Stimulated activated naive CD8-positive, alpha-beta T cell treated with anti-CD3 and anti-CD28 coated beads, Interleukin-15, amount 100 ng/mL, for 72 hours (primary cell): ENCODE measurements around the gene FSTL3.
"Not testable (repeated sequence)": the region's sequence is repeated elsewhere in the genome, so short reads cannot be mapped to it uniquely, and the experiment has no call there.

Experiments used
- ATAC-seq: fragments of 150-1000 bp; cut with Tn5 transposase; 2 replicates; pipeline ENCODE4 v1.10.0; 2021; ENCODE audit warnings: mild to moderate bottlenecking, moderate library complexity
- DNase-seq, 2 donors: peaks; one replicate each; pipeline ENCODE4 v3.0.0; 2021 to 2022
- H3K27ac Mint-ChIP-seq, 2 donors: one replicate each; pipeline ENCODE4 v1.8.0; 2022; ENCODE audit warnings: mild to moderate bottlenecking in 2 of 2, mixed read lengths in 2 of 2, moderate library complexity in 2 of 2
- H3K27me3 Mint-ChIP-seq: one replicate; pipeline ENCODE4 v1.8.0; 2022; ENCODE audit warnings: mixed read lengths
- H3K4me1 Mint-ChIP-seq: one replicate; pipeline ENCODE4 v1.8.0; 2022; ENCODE audit warnings: mild to moderate bottlenecking, mixed read lengths
- H3K4me3 Mint-ChIP-seq, 2 donors: one replicate each; pipeline ENCODE4 v1.8.0; 2022; ENCODE audit warnings: mild to moderate bottlenecking in 2 of 2, mixed read lengths in 2 of 2, moderate library complexity in 1 of 2
- H3K9me3 Mint-ChIP-seq, 2 donors: one replicate each; pipeline ENCODE4 v1.8.0; 2022; ENCODE audit warnings: mixed read lengths in 2 of 2

The FSTL3 gene

DNA sequence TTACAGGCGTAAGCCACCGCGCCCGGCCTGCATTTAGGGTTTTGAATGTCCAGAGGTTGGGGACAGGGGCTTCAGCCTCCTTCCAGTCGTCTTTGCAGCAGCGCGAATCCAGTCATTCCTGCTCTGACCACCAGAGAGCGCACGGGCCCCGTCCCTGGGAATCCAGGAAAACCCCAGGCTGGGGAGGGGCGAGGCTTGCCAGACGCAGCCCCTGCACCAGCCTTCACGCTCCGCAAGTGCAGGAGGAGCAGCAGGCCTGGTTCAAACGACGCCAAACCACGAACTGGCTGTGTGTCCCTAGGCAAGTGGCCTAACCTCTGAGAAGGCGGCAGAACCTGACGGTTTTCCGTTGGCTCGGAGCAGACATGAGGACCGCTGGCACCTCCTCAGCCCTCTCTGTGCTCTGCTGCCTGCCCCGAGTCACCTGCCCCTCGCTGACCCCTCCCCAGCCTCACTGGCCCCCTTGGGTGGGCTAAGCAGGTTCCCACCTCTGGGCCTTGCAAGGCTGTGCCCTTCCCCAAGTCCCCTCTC lies 11.2 kb upstream of the FSTL3 start:
- Mint-ChIP-seq H3K4me3 (peak overlapping the region; percentile 63 to 91), H3K9me3 (no peaks in the 10 kb centered on the region), H3K27ac (no peak overlapping the region), H3K4me1 (peaks cover 33% of the 10 kb centered on the region), H3K27me3 (peaks cover 8% of the 10 kb centered on the region)
- no peak for ATAC-seq
- DNase-seq = peak; percentile 78 to 81

- not testable (repeated sequence) for H3K4me3 Mint-ChIP-seq, H3K27ac Mint-ChIP-seq, H3K9me3 Mint-ChIP-seq, ATAC-seq, H3K27me3 Mint-ChIP-seq, DNase-seq
- H3K4me1 Mint-ChIP-seq = peaks cover 20% of the 10 kb centered on the region
Observed at GRCh38 chr19:666985-667573, 9.1 kb upstream of the FSTL3 start.

- not testable (repeated sequence) for H3K27ac Mint-ChIP-seq, DNase-seq, H3K9me3 Mint-ChIP-seq, ATAC-seq, H3K4me3 Mint-ChIP-seq
- Mint-ChIP-seq H3K4me1 (peaks cover 14% of the 10 kb centered on the region), H3K27me3 (peaks cover 13% of the 10 kb centered on the region)
Observed at GRCh38 chr19:668675-669434, 7.3 kb upstream of the FSTL3 start.

GRCh38 chr19:670609-671075 lies 5.5 kb upstream of the FSTL3 start:
- ATAC-seq (no peak), DNase-seq (no peak)
- Mint-ChIP-seq H3K27ac (no peak overlapping the region), H3K27me3 (peaks cover 27% of the 10 kb centered on the region), H3K9me3 (no peaks in the 10 kb centered on the region), H3K4me3 (no peak overlapping the region), H3K4me1 (peaks cover 8% of the 10 kb centered on the region)

- peaks cover 15% of the 10 kb centered on the region for H3K4me1 Mint-ChIP-seq
- no peak overlapping the region for H3K27ac Mint-ChIP-seq
- no peak for DNase-seq
- H3K4me3 Mint-ChIP-seq = no peak overlapping the region
- H3K9me3 Mint-ChIP-seq = no peaks in the 10 kb centered on the region
- no peak for ATAC-seq
- H3K27me3 Mint-ChIP-seq = peaks cover 25% of the 10 kb centered on the region
Observed at GRCh38 chr19:674282-675151, 1.7 kb upstream of the FSTL3 start.

DNA sequence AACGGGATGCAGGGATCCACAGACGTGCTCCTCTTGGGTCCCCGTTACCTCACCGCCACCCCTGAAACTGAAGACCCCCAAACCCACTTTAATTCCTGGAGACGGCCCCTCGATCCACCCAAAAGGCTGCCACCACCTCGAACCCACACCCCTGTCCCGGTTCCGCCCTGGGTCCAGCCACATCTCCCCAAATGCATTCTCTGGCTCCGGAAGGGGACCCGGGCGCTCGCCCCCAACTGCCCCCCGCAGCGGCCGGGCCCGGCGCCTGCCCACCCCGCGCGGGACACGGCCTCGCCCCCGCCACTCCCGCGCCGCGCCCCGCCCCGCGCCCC lies 219 bp upstream of the FSTL3 start:
- DNase-seq (no peak), ATAC-seq (no peak)
- Mint-ChIP-seq H3K4me3 (peak overlapping the region in 1 of 2 donors; percentile 9), H3K27me3 (peaks cover 23% of the 10 kb centered on the region), H3K27ac (no peak overlapping the region), H3K4me1 (peaks cover 15% of the 10 kb centered on the region), H3K9me3 (no peaks in the 10 kb centered on the region)

- ATAC-seq = no peak
- no peak overlapping the region for H3K4me3 Mint-ChIP-seq
Observed at GRCh38 chr19:677201-677600, 1.0 kb downstream of the FSTL3 start.

DNA sequence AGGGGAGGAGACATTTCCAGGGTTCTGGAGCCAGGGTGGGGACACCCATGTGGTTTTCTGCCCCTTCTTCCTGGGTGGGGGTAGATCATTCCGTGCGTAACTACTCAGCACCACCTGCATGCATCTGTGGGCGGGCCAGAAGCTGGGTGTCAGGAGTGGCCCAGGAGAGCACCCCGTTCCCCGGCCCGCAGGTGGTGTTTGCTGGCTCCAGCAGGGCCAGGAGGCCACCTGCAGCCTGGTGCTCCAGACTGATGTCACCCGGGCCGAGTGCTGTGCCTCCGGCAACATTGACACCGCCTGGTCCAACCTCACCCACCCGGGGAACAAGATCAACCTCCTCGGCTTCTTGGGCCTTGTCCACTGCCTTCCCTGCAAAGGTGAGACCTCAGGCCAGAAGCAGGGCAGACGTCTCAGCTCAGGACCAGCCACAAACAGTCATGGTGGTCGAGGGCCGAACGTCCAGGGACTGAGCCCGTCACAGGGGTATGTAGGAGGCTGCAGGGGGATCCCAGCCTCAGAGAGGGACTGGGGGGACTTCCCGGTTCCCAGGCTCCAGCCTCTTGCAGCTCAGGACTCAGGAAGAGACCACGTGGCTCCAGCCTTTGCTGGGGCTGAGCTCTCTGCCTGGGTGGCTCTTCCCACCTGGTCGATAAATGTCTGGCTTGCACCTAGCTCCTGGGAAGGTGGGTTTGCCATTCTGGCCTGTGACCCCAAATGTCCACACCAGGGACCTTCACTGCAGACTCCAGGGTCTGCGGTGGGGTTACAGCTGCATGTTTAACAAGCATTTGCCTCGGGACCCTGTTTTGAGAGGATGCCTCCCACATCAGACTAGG lies 1.6 kb downstream of the FSTL3 start:
- H3K27ac Mint-ChIP-seq = no peak overlapping the region
- H3K4me1 Mint-ChIP-seq = peaks cover 23% of the 10 kb centered on the region
- H3K4me3 Mint-ChIP-seq = peak overlapping the region in 1 of 2 donors; percentile 19
- H3K9me3 Mint-ChIP-seq = no peaks in the 10 kb centered on the region
- H3K27me3 Mint-ChIP-seq = peaks cover 23% of the 10 kb centered on the region
- ATAC-seq (no peak), DNase-seq (no peak)

More at GRCh38 chr19:677201-677600, 1.0 kb downstream of the FSTL3 start:
- Mint-ChIP-seq H3K9me3 (no peaks in the 10 kb centered on the region), H3K4me1 (peaks cover 23% of the 10 kb centered on the region), H3K27me3 (peaks cover 23% of the 10 kb centered on the region), H3K27ac (no peak overlapping the region)
- DNase-seq = no peak

DNA sequence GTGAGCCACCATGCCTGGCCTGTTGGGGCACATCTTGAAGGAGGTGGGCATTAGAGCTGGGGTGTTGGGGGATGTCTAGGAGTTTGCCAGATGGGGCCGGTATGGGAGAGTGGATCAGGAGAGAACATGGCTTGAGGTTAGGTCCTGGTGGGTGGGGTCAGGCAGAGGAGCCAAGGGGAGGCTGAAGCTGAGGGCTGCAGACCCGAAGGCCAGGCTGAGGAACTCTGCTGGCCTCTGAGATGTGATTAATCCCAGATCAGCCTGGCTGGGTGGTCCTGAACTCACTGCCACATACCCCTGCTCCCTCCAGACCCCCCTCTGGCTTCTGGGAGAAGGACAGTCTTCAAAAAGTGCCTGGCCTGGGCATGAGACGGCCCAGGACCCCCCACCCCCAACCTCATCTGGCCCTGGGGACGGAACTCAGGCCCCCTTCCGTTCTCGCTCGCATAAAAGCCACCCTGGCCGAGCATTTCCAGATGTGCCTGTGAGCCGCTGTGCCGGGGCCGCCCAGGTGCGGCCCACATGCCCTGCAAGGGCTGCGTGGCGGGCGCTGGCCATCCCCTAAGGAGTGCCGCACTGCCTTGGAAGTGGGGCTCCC lies 2.7 kb downstream of the FSTL3 start:
- peaks cover 18% of the 10 kb centered on the region for H3K27me3 Mint-ChIP-seq

DNA sequence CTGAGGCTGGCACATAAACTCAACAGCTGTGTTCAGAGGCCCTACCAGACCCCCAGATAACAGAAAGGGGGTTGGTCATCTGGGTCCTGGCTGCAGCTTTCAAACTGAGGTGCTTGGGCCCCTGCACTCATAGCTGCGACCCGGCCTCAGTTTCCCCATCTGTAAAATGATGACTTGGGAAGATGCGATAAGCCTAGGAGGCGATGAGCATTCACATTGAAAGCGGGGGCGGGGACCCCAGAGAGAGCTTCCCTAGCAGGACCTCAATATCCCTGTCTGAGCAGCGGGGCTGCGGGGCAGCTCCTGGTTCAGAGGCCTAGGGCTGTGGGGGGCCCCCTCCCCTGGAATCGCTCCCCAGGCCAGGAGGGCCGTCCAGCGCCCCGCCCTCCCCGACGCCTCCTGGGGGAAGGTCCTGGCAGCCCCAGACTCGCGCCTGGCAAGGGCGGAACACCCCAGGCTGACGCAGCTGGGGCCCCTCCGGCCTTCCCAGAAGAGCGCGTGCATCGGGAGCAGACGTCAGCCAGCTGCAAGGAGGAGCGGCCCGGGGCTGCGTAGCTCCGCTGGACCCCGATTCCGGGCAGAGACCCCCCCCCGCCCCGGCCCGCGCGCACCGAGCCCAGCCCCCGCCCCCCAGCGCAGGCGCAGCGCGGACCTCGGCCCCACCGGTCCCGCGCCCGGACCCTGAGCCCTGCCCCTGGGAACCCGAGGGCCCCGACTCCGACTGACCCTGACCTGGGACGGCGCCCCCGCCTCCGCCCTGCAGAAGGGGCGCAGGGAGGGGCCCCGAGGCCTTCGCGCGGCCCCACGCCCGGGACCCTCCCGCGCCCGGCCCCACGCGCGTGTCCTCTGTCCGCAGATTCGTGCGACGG lies 3.5 kb downstream of the FSTL3 start:
- Mint-ChIP-seq H3K27ac (peak overlapping the region in 1 of 2 donors; percentile 59), H3K4me1 (peaks cover 23% of the 10 kb centered on the region), H3K4me3 (peak overlapping the region; percentile 74 to 76), H3K27me3 (peaks cover 13% of the 10 kb centered on the region), H3K9me3 (no peaks in the 10 kb centered on the region)
- peak; percentile 29 for ATAC-seq
- DNase-seq = peak in 1 of 2 donors; percentile 43

More for the DNA sequence above, 2.7 kb downstream of the FSTL3 start:
- peak overlapping the region in 1 of 2 donors; percentile 59 for H3K27ac Mint-ChIP-seq
- no peak for DNase-seq
- no peaks in the 10 kb centered on the region for H3K9me3 Mint-ChIP-seq
- peaks cover 23% of the 10 kb centered on the region for H3K4me1 Mint-ChIP-seq
- ATAC-seq = no peak
- H3K4me3 Mint-ChIP-seq = peak overlapping the region; percentile 74 to 76

DNA sequence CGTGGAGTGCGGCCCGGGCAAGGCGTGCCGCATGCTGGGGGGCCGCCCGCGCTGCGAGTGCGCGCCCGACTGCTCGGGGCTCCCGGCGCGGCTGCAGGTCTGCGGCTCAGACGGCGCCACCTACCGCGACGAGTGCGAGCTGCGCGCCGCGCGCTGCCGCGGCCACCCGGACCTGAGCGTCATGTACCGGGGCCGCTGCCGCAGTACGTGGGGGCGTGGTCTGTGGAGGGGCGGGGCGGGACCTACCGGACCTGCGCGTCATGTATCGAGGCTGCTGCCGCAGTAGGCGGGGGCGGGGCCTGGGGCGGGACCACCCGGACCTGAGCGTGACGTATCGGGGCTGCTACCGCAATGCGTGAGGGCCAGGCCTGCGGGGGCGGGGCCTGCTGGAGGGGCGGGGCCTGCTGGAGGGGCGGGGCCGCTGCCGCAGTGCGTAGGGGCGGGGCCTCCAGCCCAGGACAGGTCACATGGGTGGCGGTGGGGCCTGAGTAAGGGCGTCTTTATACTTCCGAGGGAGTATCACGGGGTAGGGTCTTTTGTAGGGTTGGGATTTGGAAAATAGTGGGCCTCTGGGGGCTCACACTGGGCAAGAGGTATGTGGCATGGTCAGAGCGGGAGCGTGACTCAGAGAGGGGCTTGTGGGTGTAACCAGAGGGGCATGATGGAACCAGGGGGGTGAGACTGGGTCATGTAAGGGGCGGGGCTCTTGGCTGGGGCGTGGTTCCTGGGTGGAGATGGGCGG lies 4.3 kb downstream of the FSTL3 start:
- peak overlapping the region; percentile 86 to 88 for H3K4me3 Mint-ChIP-seq
- ATAC-seq = peak; percentile 86
- H3K27ac Mint-ChIP-seq = peak overlapping the region; percentile 98 to 99
- H3K4me1 Mint-ChIP-seq = peaks cover 17% of the 10 kb centered on the region
- H3K9me3 Mint-ChIP-seq = no peaks in the 10 kb centered on the region
- DNase-seq = peak; percentile 97 to 99
- H3K27me3 Mint-ChIP-seq = peaks cover 5% of the 10 kb centered on the region

GRCh38 chr19:681029-682019 lies 5.1 kb downstream of the FSTL3 start:
- DNase-seq = peak in 1 of 2 donors; percentile 51
- Mint-ChIP-seq H3K4me3 (peak overlapping the region; percentile 86 to 88), H3K9me3 (no peaks in the 10 kb centered on the region), H3K4me1 (peaks cover 14% of the 10 kb centered on the region), H3K27ac (peak overlapping the region; percentile 98 to 99), H3K27me3 (no peaks in the 10 kb centered on the region)
- ATAC-seq = no peak
